Endodermal cell (in vitro differentiated cells): ENCODE data around the gene CASK. TPM values are rescaled to one million over a fixed set of nuclear protein-coding genes. Genes with fewer than 3 reads are reported as not detected.
A peak's percentile ranks its signal among the peaks of the same experiment; 100 is the strongest.

ENCODE experiments used
- DNase-seq: peaks from one replicate; pipeline ENCODE4 v3.0.0-alpha.2; 2017
- H3K27ac ChIP-seq: 2 replicates; pipeline ENCODE4 v1.5.1; 2013; ENCODE audit warnings: mild to moderate bottlenecking, low read depth, low read length, moderate library complexity
- H3K27me3 ChIP-seq: 2 replicates; pipeline ENCODE4 v1.6.1; 2013; ENCODE audit warnings: mild to moderate bottlenecking, low read length, moderate library complexity; ENCODE audit not compliant: insufficient read depth, control insufficient read depth, poor library complexity, severe bottlenecking
- H3K36me3 ChIP-seq: 2 replicates; pipeline ENCODE4 v1.7.0; 2013; ENCODE audit warnings: mild to moderate bottlenecking, low read length, moderate library complexity; ENCODE audit not compliant: control insufficient read depth, insufficient read depth
- H3K4me1 ChIP-seq: one replicate; pipeline ENCODE4 v1.7.0; 2013; ENCODE audit warnings: low read length; ENCODE audit not compliant: control insufficient read depth, insufficient read depth
- H3K4me3 ChIP-seq: 2 replicates; pipeline ENCODE4 v1.5.1; 2013; ENCODE audit warnings: mild to moderate bottlenecking, low read length, moderate library complexity
- H3K9ac ChIP-seq: 2 replicates; pipeline ENCODE4 v1.6.1; 2013; ENCODE audit warnings: mild to moderate bottlenecking, low read length, moderate library complexity; ENCODE audit not compliant: poor library complexity, severe bottlenecking; ENCODE audit errors: extremely low read depth
- H3K9me3 ChIP-seq: 2 replicates; pipeline ENCODE4 v1.6.1; 2013; ENCODE audit warnings: mild to moderate bottlenecking, low read length, moderate library complexity; ENCODE audit not compliant: control insufficient read depth
- H3K27ac Mint-ChIP-seq: 2 replicates; pipeline ENCODE4 v1.8.0; 2020; ENCODE audit warnings: mixed read lengths
- H3K27me3 Mint-ChIP-seq: 2 replicates; pipeline ENCODE4 v1.8.0; 2021; ENCODE audit warnings: mild to moderate bottlenecking, mixed read lengths; ENCODE audit not compliant: insufficient read depth
- H3K36me3 Mint-ChIP-seq: 2 replicates; pipeline ENCODE4 v1.8.0; 2020; ENCODE audit warnings: low read depth, mixed read lengths
- H3K4me1 Mint-ChIP-seq: 2 replicates; pipeline ENCODE4 v1.8.0; 2020; ENCODE audit warnings: mixed read lengths
- H3K4me3 Mint-ChIP-seq: 2 replicates; pipeline ENCODE4 v1.8.0; 2020; ENCODE audit warnings: mild to moderate bottlenecking, moderate library complexity, mixed read lengths
- H3K9me3 Mint-ChIP-seq: 2 replicates; pipeline ENCODE4 v1.8.0; 2020; ENCODE audit warnings: mild to moderate bottlenecking, mixed read lengths
- CTCF ChIP-seq: fragments of 200-600 bp; sonication (generic); conservative IDR thresholded peaks from 2 replicates; pipeline ENCODE4 v1.5.0; 2021; ENCODE audit warnings: antibody characterized with exemption, mild to moderate bottlenecking
- WGBS, 2 experiments: methylation state at CpG; one replicate each; pipeline versions ENCODE4 v1.1.5 to v1.1.7; 2013; ENCODE audit warnings: missing lambda C conversion rate in 2 of 2, mixed read lengths in 1 of 2; ENCODE audit not compliant: insufficient coverage in 1 of 2, insufficient read length in 1 of 2; 5-methylcytosine and 5-hydroxymethylcytosine counted together
- total RNA-seq, 2 donors: library from RNA; stranded (reverse); fragmentation: NEBNext Ultra II Directional in 1 of 2; extraction: Animal tissue kit (Norgen Biotek cat#: 25700) in 1 of 2; gene quantifications; 2 replicates in 1 of 2; 3 replicates in 1 of 2; pipeline ENCODE4 v1.2.1, GENCODE V29; 2021

The CASK gene
- total RNA-seq, 2 donors from 2014 or later: 79.1 to 87.1 TPM

- no peak overlapping the region for H3K4me3 Mint-ChIP-seq
- H3K4me1 Mint-ChIP-seq: peaks cover 8% of the 10 kb centered on the region
- Histone ChIP-seq H3K27ac (peak overlapping the region; percentile 66), H3K4me1 (no peaks in the 10 kb centered on the region), H3K4me3 (no peak overlapping the region), H3K27me3 (no peaks in the 10 kb centered on the region), H3K9me3 (no peaks in the 10 kb centered on the region), H3K36me3 (no peaks in the 10 kb centered on the region), H3K9ac (no peak overlapping the region)
- peaks cover 27% of the 10 kb centered on the region for H3K9me3 Mint-ChIP-seq
- no peak for TF ChIP-seq CTCF
- DNase-seq: no peak
- 40 to 79% methylated on average over 1 of the region's 2 CpGs for WGBS, 2 experiments
- peaks cover 18% of the 10 kb centered on the region for H3K36me3 Mint-ChIP-seq
- no peaks in the 10 kb centered on the region for H3K27me3 Mint-ChIP-seq
- no peak overlapping the region for H3K27ac Mint-ChIP-seq
Observed at GRCh38 chrX:41602816-41603345, 320.5 kb downstream of the CASK start.

DNA sequence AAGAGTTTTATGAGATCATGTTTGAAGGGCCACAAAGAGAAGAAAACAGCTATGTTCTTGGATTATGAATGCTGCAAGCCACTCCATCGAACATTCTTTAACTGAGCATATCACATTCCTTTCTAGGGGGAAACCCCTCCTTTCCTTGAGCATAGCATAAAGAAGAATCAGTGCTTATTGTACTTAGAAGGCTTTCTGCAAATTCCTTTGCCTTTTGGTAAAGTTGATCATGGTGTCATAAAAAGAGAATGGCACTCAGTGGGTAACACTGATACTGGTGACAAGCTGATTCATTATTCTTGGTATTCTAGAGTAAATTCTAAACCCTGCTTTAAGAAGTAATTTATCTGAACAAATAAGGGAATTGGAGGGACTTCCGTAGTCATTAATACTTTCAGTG lies 323.1 kb downstream of the CASK start:
- peaks cover 16% of the 10 kb centered on the region for H3K9me3 Mint-ChIP-seq
- no peaks in the 10 kb centered on the region for H3K27me3 Mint-ChIP-seq
- H3K36me3 ChIP-seq: no peaks in the 10 kb centered on the region
- peaks cover 11% of the 10 kb centered on the region for H3K36me3 Mint-ChIP-seq
- no peak for DNase-seq
- no peak overlapping the region for H3K4me3 Mint-ChIP-seq
- no peak for TF ChIP-seq CTCF
- H3K27me3 ChIP-seq: no peaks in the 10 kb centered on the region
- no peak overlapping the region for H3K9ac ChIP-seq
- H3K4me1 ChIP-seq: no peaks in the 10 kb centered on the region
- H3K4me3 ChIP-seq: no peak overlapping the region
- no peaks in the 10 kb centered on the region for H3K9me3 ChIP-seq
- H3K27ac ChIP-seq: peak overlapping the region; percentile 16
- 90% methylated on average over 1 of the region's 2 CpGs; no CpG with 5 or more reads in 1 of the 2 experiments for WGBS, 2 experiments
- H3K27ac Mint-ChIP-seq: no peak overlapping the region
- H3K4me1 Mint-ChIP-seq: no peaks in the 10 kb centered on the region

DNA sequence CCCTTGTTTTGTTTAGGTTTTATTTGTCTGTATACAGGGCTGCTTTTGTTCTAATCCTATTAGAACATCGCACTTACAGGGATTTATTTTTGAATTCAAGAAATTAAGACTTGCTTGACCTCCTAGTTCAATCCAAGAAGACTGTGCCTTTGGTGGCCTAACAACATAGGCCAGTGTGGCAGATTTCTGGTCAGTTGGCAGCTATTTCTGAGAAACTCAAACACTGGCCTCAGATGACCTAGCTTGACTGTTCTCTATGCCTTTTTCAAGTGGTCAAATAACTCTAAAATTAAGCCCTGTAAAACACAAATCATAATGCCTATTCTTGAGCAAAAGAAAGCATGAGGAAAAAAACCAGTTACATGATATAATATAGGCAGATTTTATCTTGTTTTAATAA lies 323.8 kb downstream of the CASK start:
- H3K9me3 Mint-ChIP-seq: peaks cover 19% of the 10 kb centered on the region
- H3K4me1 Mint-ChIP-seq: no peaks in the 10 kb centered on the region
- no peaks in the 10 kb centered on the region for H3K36me3 ChIP-seq
- no peak overlapping the region for H3K27ac ChIP-seq
- H3K4me3 Mint-ChIP-seq: no peak overlapping the region
- no peaks in the 10 kb centered on the region for H3K9me3 ChIP-seq
- TF ChIP-seq CTCF: no peak
- H3K27me3 ChIP-seq: no peaks in the 10 kb centered on the region
- no peaks in the 10 kb centered on the region for H3K4me1 ChIP-seq
- H3K27me3 Mint-ChIP-seq: no peaks in the 10 kb centered on the region
- no peak overlapping the region for H3K9ac ChIP-seq
- no peak overlapping the region for H3K4me3 ChIP-seq
- H3K36me3 Mint-ChIP-seq: peaks cover 10% of the 10 kb centered on the region
- H3K27ac Mint-ChIP-seq: no peak overlapping the region
- 88 to 100% methylated on average over 1 of the region's 1 CpG for WGBS, 2 experiments
- no peak for DNase-seq
